IPS-20b (cell line): ENCODE data around the gene TRIM41.
A peak's percentile ranks its signal among the peaks of the same experiment; 100 is the strongest.

Experiments used
- H3K27ac ChIP-seq: one replicate; pipeline ENCODE4 v1.5.1; 2013; ENCODE audit warnings: low read length
- H3K27me3 ChIP-seq: 2 replicates; pipeline ENCODE4 v1.6.1; 2013; ENCODE audit warnings: mild to moderate bottlenecking, low read length, inconsistent platforms; ENCODE audit not compliant: insufficient read depth
- H3K36me3 ChIP-seq: 2 replicates; pipeline ENCODE4 v1.6.1; 2013; ENCODE audit warnings: low read depth, mild to moderate bottlenecking, inconsistent platforms, low read length, moderate library complexity; ENCODE audit not compliant: insufficient read depth
- H3K4me1 ChIP-seq: 2 replicates; pipeline ENCODE4 v1.6.1; 2013; ENCODE audit warnings: mild to moderate bottlenecking, control low read depth, inconsistent platforms, low read length, moderate library complexity; ENCODE audit not compliant: insufficient read depth
- H3K4me3 ChIP-seq: 2 replicates; pipeline ENCODE4 v1.5.1; 2013; ENCODE audit warnings: mild to moderate bottlenecking, low read length, inconsistent platforms
- H3K9ac ChIP-seq: 2 replicates; pipeline ENCODE4 v1.6.1; 2013; ENCODE audit warnings: low read depth, mild to moderate bottlenecking, inconsistent platforms, low read length, moderate library complexity
- H3K9me3 ChIP-seq: 2 replicates; pipeline ENCODE4 v1.6.1; 2013; ENCODE audit warnings: mild to moderate bottlenecking, low read depth, low read length, inconsistent platforms; ENCODE audit not compliant: insufficient read depth

Gene TRIM41

DNA sequence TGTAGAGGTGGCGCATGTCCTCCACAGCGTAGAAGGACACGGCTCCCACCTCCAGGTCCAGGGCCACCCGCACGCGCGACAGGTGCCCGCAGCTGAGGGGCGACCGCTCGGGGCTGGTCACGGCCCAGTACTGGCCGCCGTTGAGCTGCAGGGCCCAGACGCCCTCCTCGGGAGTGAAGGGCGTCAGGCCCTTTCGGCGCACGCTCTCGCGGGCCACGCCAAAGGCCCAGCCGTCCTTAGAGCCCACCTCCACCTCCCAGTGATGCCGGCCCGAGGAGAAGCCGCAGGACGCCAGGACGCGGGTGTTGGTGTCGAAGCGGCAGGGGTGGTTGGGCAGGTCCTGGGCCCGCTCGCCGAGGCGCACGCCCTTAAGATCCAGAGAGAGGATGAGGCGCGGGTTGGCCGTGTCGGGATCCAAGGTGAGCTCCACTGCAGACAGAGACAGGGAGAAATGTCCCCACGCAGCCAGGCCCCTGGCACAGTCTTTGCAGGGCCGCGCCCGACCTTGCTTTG lies 27.8 kb upstream of the TRIM41 start:
- Histone ChIP-seq H3K9me3 (no peaks in the 10 kb centered on the region), H3K4me3 (no peak overlapping the region), H3K9ac (no peak overlapping the region), H3K27ac (no peak overlapping the region), H3K27me3 (peaks cover 49% of the 10 kb centered on the region), H3K36me3 (no peaks in the 10 kb centered on the region), H3K4me1 (peaks cover 10% of the 10 kb centered on the region)

DNA sequence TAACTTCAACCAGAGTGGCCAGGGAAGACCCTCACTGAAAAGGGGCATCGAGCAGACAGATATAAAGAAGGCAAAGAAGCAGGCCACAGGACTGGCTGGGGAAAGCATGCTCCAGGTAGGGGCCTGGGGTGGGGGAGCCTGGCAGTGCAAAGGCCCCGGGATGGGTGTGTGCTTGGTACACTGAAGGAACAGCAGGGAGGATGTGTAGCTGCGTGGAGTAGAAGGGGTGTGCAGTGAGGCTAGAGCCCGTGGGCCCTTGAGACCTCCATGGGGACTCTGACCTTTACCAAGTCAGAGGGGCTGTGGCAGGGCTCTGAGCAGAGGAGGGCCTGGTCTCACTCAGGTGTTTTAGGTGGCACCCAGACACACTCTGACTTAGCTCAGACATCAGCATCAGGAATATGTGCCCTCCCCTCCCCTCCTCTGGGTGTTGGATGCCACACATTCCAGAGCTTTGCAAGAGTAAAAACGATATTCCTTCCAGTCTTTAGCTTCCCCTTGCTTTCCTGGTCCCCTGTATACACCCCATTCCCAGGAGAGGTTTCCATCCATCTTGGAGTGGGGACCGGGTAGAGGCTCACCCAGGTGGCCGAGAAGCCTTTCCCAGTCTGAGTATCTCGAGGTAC lies 25.6 kb upstream of the TRIM41 start:
- H3K4me1 ChIP-seq: peaks cover 10% of the 10 kb centered on the region
- H3K9me3 ChIP-seq: no peaks in the 10 kb centered on the region
- no peaks in the 10 kb centered on the region for H3K36me3 ChIP-seq
- H3K27ac ChIP-seq: no peak overlapping the region
- peaks cover 59% of the 10 kb centered on the region for H3K27me3 ChIP-seq
- H3K4me3 ChIP-seq: no peak overlapping the region
- H3K9ac ChIP-seq: no peak overlapping the region

DNA sequence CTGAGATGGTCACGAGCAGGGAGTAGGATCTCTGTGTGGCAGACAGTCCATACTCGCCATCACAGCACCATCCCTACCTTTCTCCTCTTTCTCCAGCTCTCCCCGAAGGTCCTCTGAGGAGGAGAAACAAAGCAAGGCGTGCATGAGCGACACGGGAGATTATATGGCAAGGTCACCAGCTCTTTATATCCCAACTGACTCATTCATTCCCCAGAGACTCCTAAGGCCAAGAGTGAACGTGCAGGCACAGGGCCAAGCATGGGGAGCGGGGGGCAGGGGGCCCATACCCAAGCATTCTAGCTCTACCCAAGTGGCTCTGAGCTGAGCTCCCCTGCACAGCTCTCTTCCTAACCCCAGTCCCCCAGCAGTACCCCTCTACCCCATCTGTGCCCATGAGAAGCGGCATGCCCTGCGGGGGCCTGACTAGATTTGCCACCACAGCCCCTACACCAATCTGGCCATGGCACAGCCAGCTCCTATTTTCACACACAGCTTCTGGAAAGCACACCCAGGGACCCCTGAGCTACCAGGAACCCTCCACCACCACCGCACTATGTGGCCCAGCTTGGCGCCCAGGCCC lies 24.9 kb upstream of the TRIM41 start:
- Histone ChIP-seq H3K9ac (no peak overlapping the region), H3K4me1 (peaks cover 10% of the 10 kb centered on the region), H3K27ac (no peak overlapping the region), H3K4me3 (peak overlapping the region; percentile 39; the same call in 1 of the 2 replicates), H3K36me3 (no peaks in the 10 kb centered on the region), H3K9me3 (no peaks in the 10 kb centered on the region), H3K27me3 (peaks cover 59% of the 10 kb centered on the region)

DNA sequence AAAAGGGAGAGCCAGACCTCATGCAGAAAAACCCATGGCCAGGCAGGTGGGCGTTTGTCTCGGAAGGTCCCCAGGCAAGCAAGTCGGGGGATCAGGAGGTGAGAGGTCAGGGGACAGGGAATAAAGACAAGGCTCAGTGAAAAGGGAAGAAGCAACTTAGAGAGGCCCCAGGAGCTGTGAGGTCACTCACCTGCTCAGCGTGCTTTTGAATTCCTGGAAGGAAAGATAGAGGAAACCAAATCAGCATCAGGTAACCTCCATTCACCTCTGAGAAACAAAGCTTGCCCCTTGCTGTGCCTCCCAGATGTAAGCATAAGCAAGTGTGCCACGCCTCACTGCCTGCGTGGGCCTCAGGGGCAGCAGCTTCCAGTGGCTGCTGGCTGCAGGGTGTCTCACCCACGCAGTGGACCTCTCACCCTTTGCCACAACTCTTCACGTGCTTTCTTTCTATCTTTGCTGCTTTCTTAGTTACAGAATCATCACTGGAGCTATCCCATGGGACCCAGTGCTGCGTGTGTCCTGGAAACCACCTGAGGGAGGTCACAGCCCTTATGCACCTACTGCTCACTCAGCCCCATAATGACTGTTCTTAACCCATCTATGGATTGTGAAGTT lies 24.1 kb upstream of the TRIM41 start:
- H3K4me3 ChIP-seq: peak overlapping the region; percentile 39; the same call in 1 of the 2 replicates
- no peaks in the 10 kb centered on the region for H3K9me3 ChIP-seq
- peaks cover 60% of the 10 kb centered on the region for H3K27me3 ChIP-seq
- H3K4me1 ChIP-seq: peaks cover 10% of the 10 kb centered on the region
- H3K9ac ChIP-seq: no peak overlapping the region
- no peak overlapping the region for H3K27ac ChIP-seq
- no peaks in the 10 kb centered on the region for H3K36me3 ChIP-seq

DNA sequence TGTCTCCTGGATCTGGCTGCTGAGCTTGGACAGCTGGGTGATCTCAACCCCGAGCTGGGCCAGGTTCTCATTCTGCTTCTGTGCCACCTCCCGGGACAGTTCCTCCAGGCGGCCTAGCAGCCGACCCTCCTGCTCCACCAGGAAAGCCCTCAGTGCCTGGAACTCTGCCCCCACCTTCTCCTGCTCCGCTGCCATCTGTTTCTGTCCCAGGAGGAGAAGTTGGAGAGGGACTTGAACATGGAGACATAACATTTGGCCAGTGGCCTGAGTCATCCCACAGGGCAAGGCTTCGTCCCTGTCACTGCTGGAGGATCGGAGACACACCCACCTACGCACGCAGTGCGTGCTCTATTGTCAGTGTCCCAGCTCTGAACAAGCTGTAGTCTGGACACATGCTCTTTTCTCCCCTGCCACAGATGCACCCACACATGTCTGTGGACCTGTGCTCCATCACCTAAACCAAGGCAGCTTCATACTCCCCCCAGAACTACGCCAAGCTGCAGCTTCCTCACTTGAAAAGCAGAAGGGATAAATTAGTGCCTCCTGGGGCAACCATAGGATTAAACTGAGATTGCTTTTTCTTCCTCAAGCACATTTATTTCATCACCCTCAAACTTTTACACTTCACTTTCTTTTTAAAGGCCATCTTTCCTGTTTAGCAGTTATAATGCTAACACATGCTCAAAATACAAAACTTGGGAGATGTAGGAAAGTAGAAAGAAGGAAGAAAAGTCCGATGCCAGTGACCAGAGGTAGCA lies 23.0 kb upstream of the TRIM41 start:
- no peak overlapping the region for H3K4me3 ChIP-seq
- H3K4me1 ChIP-seq: peaks cover 10% of the 10 kb centered on the region
- no peaks in the 10 kb centered on the region for H3K9me3 ChIP-seq
- H3K27ac ChIP-seq: no peak overlapping the region
- H3K36me3 ChIP-seq: no peaks in the 10 kb centered on the region
- no peak overlapping the region for H3K9ac ChIP-seq
- H3K27me3 ChIP-seq: peaks cover 71% of the 10 kb centered on the region

DNA sequence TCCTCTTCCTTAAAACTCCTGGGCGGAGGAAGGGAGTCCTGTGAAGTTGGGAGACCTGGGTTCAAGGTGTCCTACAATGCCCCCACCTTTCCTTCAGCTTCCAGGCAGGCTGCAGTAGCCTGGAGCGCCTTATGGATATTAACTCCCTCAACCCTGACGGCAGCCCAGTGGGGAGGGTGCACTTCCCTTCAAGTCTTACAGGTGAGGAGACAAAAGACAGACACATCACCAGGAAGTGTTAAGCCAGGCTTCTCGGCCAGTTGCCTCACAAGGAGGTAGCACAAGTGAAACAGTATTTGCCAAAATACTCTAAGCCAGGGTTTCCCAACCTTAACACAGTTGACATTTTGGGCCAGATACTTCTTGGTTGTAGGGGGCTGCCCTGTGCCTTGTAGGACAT lies 22.3 kb upstream of the TRIM41 start:
- H3K9me3 ChIP-seq: no peaks in the 10 kb centered on the region
- H3K4me1 ChIP-seq: peaks cover 10% of the 10 kb centered on the region
- H3K9ac ChIP-seq: no peak overlapping the region
- no peak overlapping the region for H3K27ac ChIP-seq
- H3K27me3 ChIP-seq: peaks cover 78% of the 10 kb centered on the region
- no peaks in the 10 kb centered on the region for H3K36me3 ChIP-seq
- H3K4me3 ChIP-seq: no peak overlapping the region

DNA sequence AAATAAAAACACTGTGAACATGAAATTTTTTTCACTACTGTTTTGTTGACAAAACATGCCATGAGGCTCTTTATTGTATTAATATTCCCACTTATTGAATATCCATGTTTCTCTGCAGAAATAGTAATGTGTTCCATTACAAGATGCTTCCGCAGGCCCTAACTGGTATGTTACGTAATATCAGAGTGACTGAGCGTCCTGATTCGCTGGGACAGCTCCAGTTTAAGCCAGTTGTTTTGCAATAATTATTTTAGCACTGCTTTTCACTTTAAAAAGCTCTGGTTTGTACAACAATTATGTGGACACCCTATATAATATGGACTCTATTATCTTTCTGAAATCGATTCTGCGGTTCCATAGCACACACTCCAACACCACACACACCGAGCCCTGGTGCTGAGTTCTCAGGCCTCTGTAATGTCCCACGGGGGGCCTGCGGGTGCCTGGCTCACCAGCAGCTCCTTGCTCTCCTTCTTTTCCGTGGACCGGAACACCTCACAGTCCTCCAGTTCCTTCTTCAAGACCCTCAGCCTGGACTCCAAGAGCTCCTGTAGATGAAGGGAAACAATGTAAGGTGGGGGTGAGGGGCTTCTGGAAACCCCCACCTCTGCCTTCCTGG lies 19.9 kb upstream of the TRIM41 start:
- H3K27ac ChIP-seq: no peak overlapping the region
- no peaks in the 10 kb centered on the region; the same call in 1 of the 2 replicates for H3K9me3 ChIP-seq
- no peak overlapping the region; the same call in 1 of the 2 replicates for H3K4me3 ChIP-seq
- peaks cover 83% of the 10 kb centered on the region for H3K27me3 ChIP-seq
- peaks cover 9% of the 10 kb centered on the region for H3K4me1 ChIP-seq
- H3K9ac ChIP-seq: no peak overlapping the region
- no peaks in the 10 kb centered on the region for H3K36me3 ChIP-seq

DNA sequence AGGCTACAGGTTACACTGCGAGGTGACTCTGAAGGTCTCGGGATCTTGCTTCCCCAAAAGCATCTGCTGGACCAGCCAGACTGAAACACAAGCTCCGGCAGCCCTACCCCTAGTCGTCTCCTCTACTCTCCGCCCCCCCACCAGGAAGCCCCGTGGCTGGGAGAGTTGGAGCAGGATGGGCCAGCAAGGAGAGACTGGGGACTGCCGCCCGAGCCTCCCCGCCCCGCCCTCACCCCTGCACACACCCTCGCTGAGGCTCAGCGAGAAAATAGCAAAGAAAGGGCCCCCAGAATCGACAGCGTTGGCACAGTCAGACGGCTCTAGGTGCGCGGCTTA lies 19.3 kb upstream of the TRIM41 start:
- Histone ChIP-seq H3K9ac (no peak overlapping the region), H3K27me3 (peaks cover 78% of the 10 kb centered on the region), H3K4me3 (peak overlapping the region; percentile 81), H3K9me3 (no peaks in the 10 kb centered on the region; the same call in 1 of the 2 replicates), H3K27ac (no peak overlapping the region), H3K4me1 (peaks cover 5% of the 10 kb centered on the region), H3K36me3 (no peaks in the 10 kb centered on the region)

DNA sequence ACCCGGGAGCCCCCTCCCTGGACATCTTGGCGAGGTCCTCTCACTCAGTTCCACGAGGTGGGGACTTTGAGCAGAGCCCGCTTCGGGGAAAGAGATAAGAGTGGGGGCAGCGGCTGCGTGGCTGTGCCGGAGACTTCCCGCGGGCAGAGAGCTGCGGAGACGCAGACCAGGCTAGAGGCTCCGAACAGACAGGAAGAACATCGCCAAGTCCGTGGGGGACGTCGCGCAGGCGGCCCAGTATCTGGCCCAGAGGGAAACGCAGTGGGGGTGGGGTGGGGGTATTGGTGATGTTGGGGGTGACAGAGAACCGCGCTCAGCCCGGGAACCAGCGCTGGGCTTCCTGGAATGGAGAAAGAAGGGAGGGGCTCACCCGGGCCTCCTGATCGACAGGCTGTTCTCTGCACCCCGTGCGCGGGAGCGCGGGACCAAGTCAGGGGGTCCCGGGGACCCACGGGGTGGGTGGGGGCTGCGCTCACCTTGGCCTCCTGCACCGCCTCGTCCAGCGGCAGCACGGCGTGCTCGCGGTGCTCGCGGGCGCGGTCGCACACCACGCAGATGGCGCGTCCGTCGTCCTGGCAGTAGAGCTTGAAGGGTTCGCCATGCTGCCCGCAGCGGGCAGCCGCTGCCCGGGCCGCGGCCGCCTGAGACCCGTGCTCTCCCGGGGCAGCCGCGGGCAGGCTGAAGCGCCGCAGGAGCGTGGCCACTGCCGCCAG lies 18.8 kb upstream of the TRIM41 start:
- H3K9me3 ChIP-seq: no peaks in the 10 kb centered on the region; the same call in 1 of the 2 replicates
- peak overlapping the region; percentile 81 for H3K4me3 ChIP-seq
- H3K27ac ChIP-seq: no peak overlapping the region
- peaks cover 4% of the 10 kb centered on the region for H3K4me1 ChIP-seq
- H3K9ac ChIP-seq: no peak overlapping the region
- no peaks in the 10 kb centered on the region for H3K36me3 ChIP-seq
- H3K27me3 ChIP-seq: peaks cover 74% of the 10 kb centered on the region

DNA sequence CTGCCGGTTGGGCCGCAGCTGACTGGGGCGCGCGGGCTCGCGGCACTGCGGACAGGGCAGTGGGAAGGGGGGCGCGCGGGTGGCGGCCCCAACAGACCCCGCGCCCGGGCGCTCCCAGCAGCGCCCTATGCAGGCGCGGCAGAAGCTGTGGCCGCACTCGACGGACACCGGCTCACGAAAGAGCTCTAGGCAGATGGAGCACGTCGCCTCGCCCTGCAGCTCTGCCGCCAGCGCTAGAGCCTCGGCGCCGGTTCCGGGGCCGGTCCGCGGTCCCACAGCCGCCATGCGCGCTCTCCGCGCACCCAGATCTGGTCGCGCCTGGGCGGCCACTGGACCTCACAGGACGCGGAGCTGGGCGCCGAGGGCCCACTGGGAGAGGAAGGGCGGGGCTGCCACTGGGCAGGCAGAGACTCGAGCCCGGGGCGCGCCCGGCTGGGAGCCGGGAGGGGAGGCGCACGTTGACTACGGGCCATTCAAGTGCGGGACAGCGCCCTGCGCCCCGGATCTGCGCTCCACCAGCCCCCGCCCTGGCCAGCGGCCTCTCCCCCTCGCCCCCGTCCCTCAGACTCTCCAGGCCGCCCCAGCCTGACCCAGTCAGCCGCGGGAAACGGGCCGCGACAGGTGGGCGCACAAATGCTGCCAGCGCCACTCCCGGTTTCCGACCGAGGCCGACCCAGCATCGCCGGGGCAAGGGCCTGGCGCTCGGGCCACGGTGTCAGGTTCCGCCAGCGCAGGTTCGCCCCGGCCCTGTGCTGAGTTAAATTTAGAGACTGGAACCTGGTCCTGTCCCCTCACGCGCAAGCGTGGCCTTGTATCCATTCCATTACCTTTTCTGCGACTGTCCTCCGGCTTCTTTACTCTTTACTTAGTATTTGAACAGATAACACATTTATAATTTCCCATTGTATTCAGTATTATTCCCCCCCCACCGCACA lies 18.0 kb upstream of the TRIM41 start, which contains the start of gene TRIM7:
TSS of gene TRIM7 (minus strand) at position 371 of the 935 bp plus-strand sequence. CDS start at position 285, 86 bp downstream.
- Histone ChIP-seq H3K36me3 (no peaks in the 10 kb centered on the region), H3K27me3 (peaks cover 66% of the 10 kb centered on the region)

More for the DNA sequence above, 18.0 kb upstream of the TRIM41 start, which contains the start of gene TRIM7:
- peak within 1 kb of the TSS; percentile 44; the same call in 1 of the 2 replicates for H3K9ac ChIP-seq
- peak within 1 kb of the TSS; percentile 81 for H3K4me3 ChIP-seq
- no peak within 1 kb of the TSS for H3K27ac ChIP-seq
- H3K4me1 ChIP-seq: peaks cover 4% of the 10 kb centered on the region
- no peaks in the 10 kb centered on the region; the same call in 1 of the 2 replicates for H3K9me3 ChIP-seq
